SK-N-SH treated with all-trans-retinoic acid at 6 μM for 48 hours (cell line): ENCODE measurements around the gene XPR1.

Source experiments
- ATAC-seq: fragments of 200-7000 bp; cut with Tn5 transposase; 3 replicates; pipeline ENCODE4 v1.9.1; 2020; ENCODE audit warnings: mild to moderate bottlenecking, moderate library complexity
- ARNTL ChIP-seq: fragments of 450-650 bp; formaldehyde crosslinking; IDR thresholded peaks from 2 replicates; pipeline ENCODE4 v1.5.0; 2020; ENCODE audit warnings: low read depth, mild to moderate bottlenecking, moderate library complexity, borderline replicate concordance
- BACH2 ChIP-seq: fragments of 250-450 bp; sonication (Bioruptor Pico); IDR thresholded peaks from 2 replicates; pipeline ENCODE4 v1.9.0; 2021; ENCODE audit warnings: mild to moderate bottlenecking, borderline replicate concordance
- CREB5 ChIP-seq: fragments of 250-450 bp; sonication (Bioruptor Pico); IDR thresholded peaks from 2 replicates; pipeline ENCODE4 v1.5.1; 2020; ENCODE audit warnings: low read depth, mild to moderate bottlenecking, moderate library complexity
- CSDC2 ChIP-seq: fragments of 250-450 bp; sonication (Bioruptor Pico); IDR thresholded peaks from 2 replicates; pipeline ENCODE4 v1.5.0; 2020; ENCODE audit warnings: mild to moderate bottlenecking, moderate library complexity
- ESRRG ChIP-seq: fragments of 250-450 bp; sonication (Bioruptor Pico); IDR thresholded peaks from 2 replicates; pipeline ENCODE4 v1.6.1; 2021; ENCODE audit warnings: mild to moderate bottlenecking
- GLIS3 ChIP-seq: fragments of 250-450 bp; sonication (Bioruptor Pico); IDR thresholded peaks from 2 replicates; pipeline ENCODE4 v1.5.0; 2020; ENCODE audit warnings: mild to moderate bottlenecking, moderate library complexity
- ISL1 ChIP-seq: fragments of 250-450 bp; sonication (Bioruptor Pico); IDR thresholded peaks from 2 replicates; pipeline ENCODE4 v2.1.2; 2022; ENCODE audit warnings: mild to moderate bottlenecking, moderate library complexity
- OSR1 ChIP-seq: fragments of 250-450 bp; sonication (Bioruptor Pico); IDR thresholded peaks from 2 replicates; pipeline ENCODE4 v1.8.0; 2022; ENCODE audit warnings: moderate library complexity, mild to moderate bottlenecking, inconsistent platforms
- POU6F1 ChIP-seq: fragments of 250-450 bp; sonication (Bioruptor Pico); IDR thresholded peaks from 2 replicates; pipeline ENCODE4 v1.8.0; 2021; ENCODE audit warnings: low read depth, mild to moderate bottlenecking, moderate library complexity, borderline replicate concordance
- PPARA ChIP-seq: fragments of 250-450 bp; sonication (Bioruptor Pico); IDR thresholded peaks from 2 replicates; pipeline ENCODE4 v1.5.0; 2020; ENCODE audit warnings: mild to moderate bottlenecking, borderline replicate concordance
- RARB ChIP-seq: fragments of 250-450 bp; sonication (Bioruptor Pico); IDR thresholded peaks from 2 replicates; pipeline ENCODE4 v1.8.0; 2021; ENCODE audit warnings: mild to moderate bottlenecking, moderate library complexity
- TCF4 ChIP-seq: fragments of 250-450 bp; sonication (Bioruptor Pico); IDR thresholded peaks from 2 replicates; pipeline ENCODE4 v1.8.0; 2021; ENCODE audit warnings: mild to moderate bottlenecking, moderate library complexity, borderline replicate concordance
- TOX ChIP-seq: fragments of 250-450 bp; sonication (Bioruptor Pico); IDR thresholded peaks from 2 replicates; pipeline ENCODE4 v1.8.0; 2021; ENCODE audit warnings: mild to moderate bottlenecking, moderate library complexity, borderline replicate concordance
- ZC3H10 ChIP-seq: fragments of 250-450 bp; sonication (Bioruptor Pico); IDR thresholded peaks from 2 replicates; pipeline ENCODE4 v1.5.1; 2021; ENCODE audit warnings: mild to moderate bottlenecking, moderate library complexity
- ZFP3 ChIP-seq: fragments of 250-450 bp; sonication (Bioruptor Pico); IDR thresholded peaks from 2 replicates; pipeline ENCODE4 v1.5.0; 2020; ENCODE audit warnings: mild to moderate bottlenecking, moderate library complexity
- ZFP30 ChIP-seq: fragments of 450-650 bp; formaldehyde crosslinking; IDR thresholded peaks from 2 replicates; pipeline ENCODE4 v1.5.0; 2022; ENCODE audit warnings: mild to moderate bottlenecking, moderate library complexity
- ZNF565 ChIP-seq: fragments of 450-650 bp; formaldehyde crosslinking; conservative IDR thresholded peaks from 2 replicates; pipeline ENCODE4 v1.5.0; 2020; ENCODE audit warnings: low read depth, mild to moderate bottlenecking, moderate library complexity
- ZNF8 ChIP-seq: fragments of 450-650 bp; formaldehyde crosslinking; IDR thresholded peaks from 2 replicates; pipeline ENCODE4 v1.5.0; 2020; ENCODE audit warnings: mild to moderate bottlenecking, moderate library complexity
- TF ChIP-seq, protein P1 (sequence below): fragments of 250-450 bp; sonication (Bioruptor Pico); IDR thresholded peaks from 2 replicates; pipeline ENCODE4 v1.5.1; 2021; ENCODE audit warnings: mild to moderate bottlenecking, moderate library complexity

The XPR1 gene

GRCh38 chr1:180743868-180744267, 112.0 kb downstream of the XPR1 start:
- TF ChIP-seq BACH2 (CRISPR knock-in tag), result no peak
- no peak for TF ChIP-seq RARB (CRISPR knock-in tag)
- no peak for TF ChIP-seq ZFP3 (CRISPR knock-in tag)
- TF ChIP-seq TOX (CRISPR knock-in tag), result no peak
- no peak for TF ChIP-seq ARNTL (CRISPR knock-in tag)
- no peak for TF ChIP-seq GLIS3 (CRISPR knock-in tag)
- TF ChIP-seq ZNF565 (CRISPR knock-in tag), result no peak
- TF ChIP-seq TCF4 (CRISPR knock-in tag), result no peak
- TF ChIP-seq POU6F1 (CRISPR knock-in tag), result no peak
- TF ChIP-seq ZC3H10 (CRISPR knock-in tag), result no peak
- TF ChIP-seq ESRRG (CRISPR knock-in tag), result no peak
- TF ChIP-seq ZFP30 (CRISPR knock-in tag), result no peak
- ATAC-seq, result no peak

DNA sequence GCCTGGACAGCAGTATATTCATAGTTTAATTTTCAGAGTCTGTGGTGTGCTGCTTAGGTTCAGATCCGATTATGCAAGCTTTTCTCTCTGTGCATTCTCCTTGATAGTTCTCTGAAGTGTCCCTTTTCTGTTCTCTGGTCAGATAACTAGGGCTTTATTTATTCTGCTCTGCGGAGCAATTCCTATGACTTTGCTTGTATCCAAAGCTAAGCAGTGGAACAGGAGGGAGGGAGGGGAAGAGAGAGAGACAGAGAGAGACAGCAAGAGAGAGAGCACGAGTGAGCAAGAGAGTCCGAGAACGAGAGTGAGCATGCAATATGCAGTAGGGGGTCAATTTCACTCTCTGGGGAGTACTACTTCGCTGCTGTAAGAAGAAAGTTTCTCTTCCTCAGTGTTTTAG, 113.3 kb downstream of the XPR1 start:
- no peak for ATAC-seq
- no peak for TF ChIP-seq CSDC2
- no peak for TF ChIP-seq BACH2 (CRISPR knock-in tag)
- TF ChIP-seq ESRRG (CRISPR knock-in tag), result no peak
- no peak for TF ChIP-seq GLIS3 (CRISPR knock-in tag)
- no peak for TF ChIP-seq ISL1 (CRISPR knock-in tag)
- no peak for TF ChIP-seq CREB5 (CRISPR knock-in tag)
- TF ChIP-seq PPARA, result no peak
- no peak for TF ChIP-seq RARB (CRISPR knock-in tag)
- TF ChIP-seq OSR1 (CRISPR knock-in tag), result no peak
- no peak for TF ChIP-seq ZFP3 (CRISPR knock-in tag)
- TF ChIP-seq ZNF565 (CRISPR knock-in tag), result no peak
- TF ChIP-seq, protein P1, sequence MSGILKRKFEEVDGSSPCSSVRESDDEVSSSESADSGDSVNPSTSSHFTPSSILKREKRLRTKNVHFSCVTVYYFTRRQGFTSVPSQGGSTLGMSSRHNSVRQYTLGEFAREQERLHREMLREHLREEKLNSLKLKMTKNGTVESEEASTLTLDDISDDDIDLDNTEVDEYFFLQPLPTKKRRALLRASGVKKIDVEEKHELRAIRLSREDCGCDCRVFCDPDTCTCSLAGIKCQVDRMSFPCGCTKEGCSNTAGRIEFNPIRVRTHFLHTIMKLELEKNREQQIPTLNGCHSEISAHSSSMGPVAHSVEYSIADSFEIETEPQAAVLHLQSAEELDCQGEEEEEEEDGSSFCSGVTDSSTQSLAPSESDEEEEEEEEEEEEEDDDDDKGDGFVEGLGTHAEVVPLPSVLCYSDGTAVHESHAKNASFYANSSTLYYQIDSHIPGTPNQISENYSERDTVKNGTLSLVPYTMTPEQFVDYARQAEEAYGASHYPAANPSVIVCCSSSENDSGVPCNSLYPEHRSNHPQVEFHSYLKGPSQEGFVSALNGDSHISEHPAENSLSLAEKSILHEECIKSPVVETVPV, result no peak
- TF ChIP-seq POU6F1 (CRISPR knock-in tag), result no peak

DNA sequence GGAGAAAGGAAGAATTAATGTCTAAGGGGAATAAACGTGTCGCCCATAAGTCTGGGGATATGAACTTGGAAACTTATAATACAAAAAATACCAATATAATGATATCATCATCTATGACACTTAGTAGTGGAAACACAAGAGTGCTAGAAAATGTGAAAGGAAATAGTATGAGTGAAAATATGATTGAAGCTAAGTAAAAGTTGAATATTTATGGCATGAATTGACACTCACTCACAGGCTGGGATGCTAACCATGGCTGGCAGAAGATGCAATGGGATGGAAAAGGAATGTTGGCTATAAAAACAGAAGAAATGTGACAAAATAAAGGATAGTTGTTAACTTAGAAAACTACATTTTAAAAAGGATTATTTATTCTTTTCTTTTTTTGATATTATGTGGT, 120.1 kb downstream of the XPR1 start:
- no peak for ATAC-seq
- no peak for TF ChIP-seq ZNF8 (CRISPR knock-in tag)
- no peak for TF ChIP-seq ZNF565 (CRISPR knock-in tag)
- TF ChIP-seq ESRRG (CRISPR knock-in tag), result no peak
- no peak for TF ChIP-seq PPARA
- TF ChIP-seq, protein P1, result no peak
- TF ChIP-seq GLIS3 (CRISPR knock-in tag), result no peak
- no peak for TF ChIP-seq RARB (CRISPR knock-in tag)
- no peak for TF ChIP-seq POU6F1 (CRISPR knock-in tag)
